PC-9 (cell line): ENCODE results near the gene CFAP61.

ENCODE experiments used
- CTCF ChIP-seq: fragments of 200-600 bp; sonication (generic); conservative IDR thresholded peaks from 2 replicates; pipeline ENCODE4 v1.6.1; 2017; ENCODE audit warnings: mixed run types, antibody characterized with exemption, mild to moderate bottlenecking, moderate library complexity
- EZH2 ChIP-seq: fragments of 200-600 bp; sonication (generic); IDR thresholded peaks from 2 replicates; pipeline ENCODE4 v1.8.0; 2017; ENCODE audit warnings: antibody characterized with exemption, low read depth

- TF ChIP-seq CTCF (no peak), EZH2 (no peak)
Observed at GRCh38 chr20:20277894-20278335, 225.6 kb downstream of the CFAP61 start.
